ENCODE data around the gene GTPBP1.

The GTPBP1 gene

GRCh38 chr22:38705235-38706100 lies at the start of gene GTPBP1:
Gene GTPBP1, plus strand, starts transcription at chr22:38705944. Its CDS starts 12 bp downstream, at chr22:38705956.
- Histone ChIP-seq H3K9me3 (ENCODE audit: severe bottlenecking) (no peaks in the 10 kb centered on the region), H3K4me3 (ENCODE audit: low read depth, low read length) (peak within 1 kb of the TSS; percentile 81), H3K27ac (peak within 1 kb of the TSS; percentile 94), H3K36me3 (peaks cover 37% of the 10 kb centered on the region), H3K27me3 (ENCODE audit: insufficient read depth, low read depth, severe bottlenecking) (no peaks in the 10 kb centered on the region)
- TF ChIP-seq CTCF (IDR thresholded peaks at IDR 0.05; ENCODE audit: low read depth, low read length) = 0 out of 2 replicates have a peak, but pooled peaks have one; percentile 5
- peak; percentile 99 for DNase-seq

- peak within 1 kb of the TSS; percentile 94 for H3K4me3 ChIP-seq (ENCODE audit: low read depth, low read length)
- H3K27ac ChIP-seq = peak within 1 kb of the TSS; percentile 98
- no peaks in the 10 kb centered on the region for H3K9me3 ChIP-seq (ENCODE audit: severe bottlenecking)
- peaks cover 3% of the 10 kb centered on the region; the same call in 1 of the 2 replicates for H3K36me3 ChIP-seq
- TF ChIP-seq CTCF (IDR thresholded peaks at IDR 0.05; ENCODE audit: low read depth, low read length) = 0 out of 2 replicates have a peak, but pooled peaks have one; percentile 7
- H3K27me3 ChIP-seq (ENCODE audit: insufficient read depth, low read depth, severe bottlenecking) = no peaks in the 10 kb centered on the region
- peak; percentile 89 for DNase-seq
Measured at GRCh38 chr22:38656256-38657044, 49.3 kb upstream of the GTPBP1 start, which contains the start of the genes CBY1 and FAM227A. Gene CBY1, plus strand, starts transcription at chr22:38656638. Its CDS starts 11,417 bp downstream, at chr22:38668055. Gene FAM227A, minus strand, starts transcription at chr22:38656392. Its CDS starts 6,224 bp downstream, at chr22:38650168.

- DNase-seq = peak; percentile 69
- no peaks in the 10 kb centered on the region for H3K9me3 ChIP-seq (ENCODE audit: severe bottlenecking)
- no peak for TF ChIP-seq CTCF (IDR thresholded peaks at IDR 0.05; ENCODE audit: low read depth, low read length)
- H3K36me3 ChIP-seq = peaks cover 3% of the 10 kb centered on the region; the same call in 1 of the 2 replicates
- peak overlapping the region; percentile 94 for H3K4me3 ChIP-seq (ENCODE audit: low read depth, low read length)
- peak overlapping the region; percentile 98 for H3K27ac ChIP-seq
- no peaks in the 10 kb centered on the region for H3K27me3 ChIP-seq (ENCODE audit: insufficient read depth, low read depth, severe bottlenecking)
Measured at GRCh38 chr22:38657045-38657909, 48.5 kb upstream of the GTPBP1 start.

GRCh38 chr22:38674888-38675287 lies 30.9 kb upstream of the GTPBP1 start:
- no peak for TF ChIP-seq CTCF (IDR thresholded peaks at IDR 0.05; ENCODE audit: low read depth, low read length)
- Histone ChIP-seq H3K27ac (no peak overlapping the region), H3K27me3 (ENCODE audit: insufficient read depth, low read depth, severe bottlenecking) (no peaks in the 10 kb centered on the region), H3K4me3 (ENCODE audit: low read depth, low read length) (no peak overlapping the region), H3K36me3 (peaks cover 14% of the 10 kb centered on the region), H3K9me3 (ENCODE audit: severe bottlenecking) (no peaks in the 10 kb centered on the region)
- DNase-seq = no peak

- no peak for TF ChIP-seq CTCF (IDR thresholded peaks at IDR 0.05; ENCODE audit: low read depth, low read length)
- no peak for DNase-seq
Measured at GRCh38 chr22:38675833-38676232, 29.9 kb upstream of the GTPBP1 start.

More at GRCh38 chr22:38675833-38676232, 29.9 kb upstream of the GTPBP1 start:
- no peaks in the 10 kb centered on the region for H3K27me3 ChIP-seq (ENCODE audit: insufficient read depth, low read depth, severe bottlenecking)
- no peak overlapping the region for H3K27ac ChIP-seq
- H3K36me3 ChIP-seq = peaks cover 12% of the 10 kb centered on the region
- H3K9me3 ChIP-seq (ENCODE audit: severe bottlenecking) = no peaks in the 10 kb centered on the region
- no peak overlapping the region for H3K4me3 ChIP-seq (ENCODE audit: low read depth, low read length)

All from WERI-Rb-1 (cell line).